Endothelial cell of umbilical vein (primary cell): Measurements from ENCODE around the gene RNF144B. TPM values are rescaled to one million over a fixed set of nuclear protein-coding genes. Genes with fewer than 3 reads are reported as not detected.

Source experiments
- BruUV-seq: library from RNA; stranded (reverse); fragments of 400-500 nt; replicated peaks from 2 replicates; lab custom pipeline; 2021; lab: Mats Ljungman, UMichigan
- CTCF ChIA-PET: fragments of 300-600, 350-600 bp; sonication (Branson Sonifier 250); formaldehyde crosslinking; loops from one replicate; lab custom pipeline; 2021; ENCODE audit warnings: antibody characterized with exemption, inconsistent platforms; lab: Charles Lee
- POLR2A ChIA-PET: fragments of 300-600, 350-600 bp; sonication (Branson Sonifier 250); formaldehyde crosslinking; loops from one replicate; lab custom pipeline; 2021; ENCODE audit warnings: antibody characterized with exemption, inconsistent platforms; lab: Charles Lee
- DNase-seq: peaks from one replicate; pipeline ENCODE4 v3.0.0-alpha.2; 2011; ENCODE audit warnings: low read depth, low spot score
- FAIRE-seq: peaks from 2 replicates; lab custom pipeline; 2011; peaks lifted over from hg19 to GRCh38; lab: Jason Lieb, UNC
- H2AFZ ChIP-seq: 2 replicates; pipeline ENCODE4 v1.6.0; 2012; ENCODE audit warnings: low read depth, low read length, control low read depth, inconsistent platforms
- H3K27ac ChIP-seq: 2 replicates; pipeline ENCODE4 v1.5.1; 2011; ENCODE audit warnings: low read depth, mild to moderate bottlenecking, control low read depth, low read length, moderate library complexity; ENCODE audit not compliant: insufficient read depth
- H3K27me3 ChIP-seq, 2 experiments: 2 replicates each; pipeline versions ENCODE4 v1.6.0 to v1.6.1; 2011; ENCODE audit warnings: low read length in 2 of 2, mixed read lengths in 1 of 2; ENCODE audit not compliant: control insufficient read depth in 2 of 2, insufficient read depth in 2 of 2
- H3K36me3 ChIP-seq, 2 experiments: 2 replicates in 1 of 2; 3 replicates in 1 of 2; pipeline ENCODE4 v1.5.1; 2011; ENCODE audit warnings: low read length in 2 of 2, mild to moderate bottlenecking in 1 of 2, moderate library complexity in 1 of 2; ENCODE audit not compliant: control insufficient read depth in 2 of 2, insufficient read depth in 2 of 2; ENCODE audit errors: extremely low read depth in 1 of 2
- H3K4me1 ChIP-seq: 3 replicates; pipeline ENCODE4 v1.5.1; 2011; ENCODE audit warnings: mild to moderate bottlenecking, low read length; ENCODE audit not compliant: control insufficient read depth, insufficient read depth; ENCODE audit errors: extremely low read depth
- H3K4me2 ChIP-seq: 2 replicates; pipeline ENCODE4 v1.6.1; 2011; ENCODE audit warnings: low read length, control low read depth, mixed read lengths; ENCODE audit not compliant: insufficient read depth
- H3K4me3 ChIP-seq, 3 experiments: fragments of 200-600 bp in 1 of 3; sonication (generic), shearing (Covaris generic) in 1 of 3; replicated peaks in 1 of 3; 2 replicates each; pipeline ENCODE4 v1.5.1; 2011 to 2016; ENCODE audit warnings: control low read depth in 3 of 3, low read length in 3 of 3, mild to moderate bottlenecking in 2 of 3, inconsistent platforms in 1 of 3, low read depth in 1 of 3, moderate library complexity in 1 of 3; ENCODE audit not compliant: insufficient read depth in 1 of 3
- H3K79me2 ChIP-seq: 2 replicates; pipeline ENCODE4 v1.6.0; 2012; ENCODE audit warnings: low read length, inconsistent platforms; ENCODE audit not compliant: control insufficient read depth, insufficient read depth
- H3K9ac ChIP-seq: replicated peaks from 2 replicates; pipeline ENCODE3; 2011; ENCODE audit warnings: low read length, control low read depth; ENCODE audit not compliant: insufficient read depth; ENCODE audit errors: extremely low read depth
- H3K9me1 ChIP-seq: replicated peaks from 3 replicates; pipeline ENCODE4 v1.6.0; 2011; ENCODE audit warnings: mild to moderate bottlenecking, low read length; ENCODE audit not compliant: control insufficient read depth, insufficient read depth; ENCODE audit errors: extremely low read depth
- H3K9me3 ChIP-seq: replicated peaks from 2 replicates; pipeline ENCODE4 v1.5.1; 2012; ENCODE audit warnings: low read length, inconsistent platforms; ENCODE audit not compliant: control insufficient read depth, insufficient read depth
- H4K20me1 ChIP-seq: replicated peaks from 2 replicates; pipeline ENCODE3; 2011; ENCODE audit warnings: mild to moderate bottlenecking, low read length; ENCODE audit not compliant: control insufficient read depth, insufficient read depth; ENCODE audit errors: extremely low read depth
- EZH2 ChIP-seq: IDR thresholded peaks from 2 replicates; pipeline ENCODE4 v1.6.1; 2012; ENCODE audit warnings: borderline replicate concordance, low read depth, mild to moderate bottlenecking, moderate library complexity, low read length, inconsistent platforms; ENCODE audit not compliant: severe bottlenecking
- FOS ChIP-seq: IDR thresholded peaks from 2 replicates; pipeline ENCODE4 v1.6.1; 2011; ENCODE audit warnings: mild to moderate bottlenecking, low read length, moderate library complexity, borderline replicate concordance; ENCODE audit not compliant: insufficient read depth
- GATA2 ChIP-seq: IDR thresholded peaks from 2 replicates; pipeline ENCODE4 v1.7.0; 2011; ENCODE audit warnings: low read depth, mild to moderate bottlenecking, moderate library complexity, mixed read lengths, low read length; ENCODE audit not compliant: insufficient read length, insufficient read depth
- JUN ChIP-seq: IDR thresholded peaks from 2 replicates; pipeline ENCODE4 v1.6.1; 2011; ENCODE audit warnings: borderline replicate concordance, low read depth; ENCODE audit not compliant: insufficient read length, insufficient read depth
- MYC ChIP-seq: IDR thresholded peaks from one replicate; pipeline ENCODE4 v1.6.1; 2011; ENCODE audit warnings: mild to moderate bottlenecking, low read depth, low read length
- POLR2A ChIP-seq: IDR thresholded peaks from 2 replicates; pipeline ENCODE4 v1.6.1; 2012; ENCODE audit warnings: low read depth, mild to moderate bottlenecking, control low read depth, low read length
- POLR2AphosphoS5 ChIP-seq: IDR thresholded peaks from 2 replicates; pipeline ENCODE4 v1.6.1; 2012; ENCODE audit warnings: low read depth, mild to moderate bottlenecking, control low read depth, low read length, moderate library complexity; ENCODE audit not compliant: insufficient read depth
- dilution Hi-C: fragments of 300-500 bp; cut with MboI; formaldehyde crosslinking; loops from one replicate; pipeline ENCODE4 v1.15.0; 2019; ENCODE audit warnings: low sequenced_read_pairs; ENCODE audit not compliant: extremely low pct_ligation_motif_present
- intact Hi-C: fragments of 100-400 bp; cut with micrococcal nuclease; formaldehyde crosslinking; loops from one replicate; pipeline ENCODE4 v1.10.0; 2022
- polyA plus RNA-seq, 4 experiments: library from polyadenylated mRNA; depleted of rRNA in 3 of 4; stranded (reverse) in 3 of 4; unstranded in 1 of 4; fragments of >200 nt; gene quantifications; 2 replicates each; pipeline versions ENCODE4 v1.2.1 to v1.2.3, GENCODE V29; 2011 to 2012; ENCODE audit warnings: missing spikeins in 1 of 4
- total RNA-seq: library from RNA; stranded (reverse); gene quantifications from 2 replicates; pipeline ENCODE4 v1.2.3, GENCODE V29; 2021
- TF ChIP-seq, protein P1 (sequence below), 2 donors: IDR thresholded peaks; 1 replicate in 1 of 2; 2 replicates in 1 of 2; pipeline ENCODE4 v1.5.1; 2011; ENCODE audit warnings: low read length in 2 of 2, mild to moderate bottlenecking in 2 of 2, moderate library complexity in 2 of 2, control low read depth in 1 of 2, inconsistent platforms in 1 of 2, low read depth in 1 of 2; ENCODE audit not compliant: insufficient read depth in 1 of 2; ENCODE audit errors: extremely low read depth in 1 of 2
- TF ChIP-seq, protein P2 (sequence below): IDR thresholded peaks from 2 replicates; pipeline ENCODE4 v1.6.1; 2011; ENCODE audit not compliant: insufficient read depth, insufficient read length

Gene RNF144B
- total and polyA plus RNA-seq, 2 donors (not counting 3 experiments of a cell fraction or from before 2014, with no cell fraction given) = 18.1 to 97.3 TPM

DNA sequence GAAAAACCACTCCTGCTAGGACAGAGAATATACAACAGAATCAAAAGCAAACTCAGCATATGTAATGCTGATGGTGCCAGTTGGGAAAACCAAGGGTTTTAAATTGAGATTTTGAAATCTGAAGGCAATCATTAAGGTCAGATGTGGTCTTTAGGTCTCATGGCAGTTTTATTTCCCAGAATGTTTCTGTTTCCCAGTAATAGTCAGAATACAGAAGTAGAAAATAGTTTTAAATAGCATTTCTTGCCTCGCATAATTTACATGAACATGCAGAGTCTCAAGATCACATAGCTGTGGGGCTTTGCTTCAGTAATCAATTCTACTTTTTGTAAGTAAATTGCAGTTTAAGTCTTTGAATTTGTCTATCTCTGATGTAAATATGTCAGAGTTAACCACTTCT is 58.1 kb downstream of the RNF144B start:
- Histone ChIP-seq H2AFZ (no peak overlapping the region), H3K9me1 (peaks cover 3% of the 10 kb centered on the region), H3K4me3 (no peak overlapping the region), H3K27ac (no peak overlapping the region), H4K20me1 (peaks cover 5% of the 10 kb centered on the region), H3K27me3 (no peaks in the 10 kb centered on the region), H3K9ac (no peak overlapping the region), H3K79me2 (peaks cover 69% of the 10 kb centered on the region), H3K9me3 (no peaks in the 10 kb centered on the region), H3K36me3 (peaks cover 2 to 11% of the 10 kb centered on the region in 2 experiments), H3K4me1 (peaks cover 10% of the 10 kb centered on the region), H3K4me2 (no peak overlapping the region)
- intact Hi-C loops (no loop called here), dilution Hi-C loops (no loop called here)
- POLR2A ChIA-PET = no interaction called here
- BruUV-seq = no TSS peak
- FAIRE-seq = no peak
- DNase-seq = no peak
- TF ChIP-seq, protein P1, sequence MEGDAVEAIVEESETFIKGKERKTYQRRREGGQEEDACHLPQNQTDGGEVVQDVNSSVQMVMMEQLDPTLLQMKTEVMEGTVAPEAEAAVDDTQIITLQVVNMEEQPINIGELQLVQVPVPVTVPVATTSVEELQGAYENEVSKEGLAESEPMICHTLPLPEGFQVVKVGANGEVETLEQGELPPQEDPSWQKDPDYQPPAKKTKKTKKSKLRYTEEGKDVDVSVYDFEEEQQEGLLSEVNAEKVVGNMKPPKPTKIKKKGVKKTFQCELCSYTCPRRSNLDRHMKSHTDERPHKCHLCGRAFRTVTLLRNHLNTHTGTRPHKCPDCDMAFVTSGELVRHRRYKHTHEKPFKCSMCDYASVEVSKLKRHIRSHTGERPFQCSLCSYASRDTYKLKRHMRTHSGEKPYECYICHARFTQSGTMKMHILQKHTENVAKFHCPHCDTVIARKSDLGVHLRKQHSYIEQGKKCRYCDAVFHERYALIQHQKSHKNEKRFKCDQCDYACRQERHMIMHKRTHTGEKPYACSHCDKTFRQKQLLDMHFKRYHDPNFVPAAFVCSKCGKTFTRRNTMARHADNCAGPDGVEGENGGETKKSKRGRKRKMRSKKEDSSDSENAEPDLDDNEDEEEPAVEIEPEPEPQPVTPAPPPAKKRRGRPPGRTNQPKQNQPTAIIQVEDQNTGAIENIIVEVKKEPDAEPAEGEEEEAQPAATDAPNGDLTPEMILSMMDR (IDR thresholded peaks at IDR 0.05; ENCODE audit: extremely low read depth in 1 of 2, insufficient read depth in 1 of 2, low read depth in 1 of 2, low read length in 2 of 2) = no peak
- no peak for TF ChIP-seq GATA2
- no peak for TF ChIP-seq MYC
- no peak for TF ChIP-seq EZH2
- no peak for TF ChIP-seq POLR2A
- TF ChIP-seq FOS = no peak
- TF ChIP-seq POLR2AphosphoS5 = no peak
- TF ChIP-seq, protein P2, sequence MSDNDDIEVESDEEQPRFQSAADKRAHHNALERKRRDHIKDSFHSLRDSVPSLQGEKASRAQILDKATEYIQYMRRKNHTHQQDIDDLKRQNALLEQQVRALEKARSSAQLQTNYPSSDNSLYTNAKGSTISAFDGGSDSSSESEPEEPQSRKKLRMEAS = no peak
- no peak for TF ChIP-seq JUN
- CTCF ChIA-PET = no interaction called here
